Transverse colon (tissue), 4 donors: ENCODE measurements around the gene SLC3A2. TPM values are rescaled to one million over a fixed set of nuclear protein-coding genes. Genes with fewer than 3 reads are reported as not detected.

Source experiments
- DNase-seq: peaks from one replicate; pipeline ENCODE4 v3.0.0-alpha.2; 2019
- H3K27ac ChIP-seq, 4 donors: fragments of 200-600 bp; sonication (generic); 2 replicates each; pipeline ENCODE4 v1.5.1; 2016 to 2018; ENCODE audit warnings: inconsistent platforms in 4 of 4
- H3K27me3 ChIP-seq: fragments of 200-600 bp; sonication (generic); 2 replicates; pipeline ENCODE4 v1.5.1; 2017; ENCODE audit warnings: inconsistent platforms
- H3K36me3 ChIP-seq, 4 donors: fragments of 200-600 bp; sonication (generic); 2 replicates each; pipeline ENCODE4 v1.5.1; 2017 to 2019; ENCODE audit warnings: inconsistent platforms in 4 of 4
- H3K4me1 ChIP-seq, 4 donors: fragments of 200-600 bp; sonication (generic); 2 replicates each; pipeline ENCODE4 v1.5.1; 2017 to 2020; ENCODE audit warnings: inconsistent platforms in 4 of 4
- H3K4me3 ChIP-seq, 4 donors: fragments of 200-600 bp; sonication (generic); 1 replicate in 1 of 4; 2 replicates in 3 of 4; pipeline versions ENCODE4 v1.5.1 to v1.6.1; 2017 to 2019; ENCODE audit warnings: inconsistent platforms in 4 of 4
- H3K9me3 ChIP-seq, 2 donors: fragments of 200-600 bp; sonication (generic); 2 replicates each; pipeline ENCODE4 v1.5.1; 2017 to 2019; ENCODE audit warnings: inconsistent platforms in 2 of 2
- EP300 ChIP-seq: sonication (generic); formaldehyde crosslinking; IDR thresholded peaks from one replicate; pipeline ENCODE4 v1.6.1; 2017; ENCODE audit warnings: antibody characterized with exemption, low read depth
- POLR2A ChIP-seq: fragments of 450-650 bp; IDR thresholded peaks from one replicate; pipeline ENCODE4 v1.6.1; 2016; ENCODE audit warnings: antibody characterized with exemption, mild to moderate bottlenecking, moderate library complexity
- POLR2AphosphoS5 ChIP-seq, 3 donors: sonication (generic); formaldehyde crosslinking; IDR thresholded peaks; one replicate each; pipeline ENCODE4 v1.6.1; 2016; ENCODE audit warnings: antibody characterized with exemption in 3 of 3
- WGBS, 2 donors: methylation state at CpG; one replicate each; pipeline ENCODE4 v1.1.5; 2018; ENCODE audit warnings: low coverage in 1 of 2; 5-methylcytosine and 5-hydroxymethylcytosine counted together
- in situ Hi-C, 4 donors: fragments of 200-750 bp; cut with MboI; loops; one replicate each; pipeline versions ENCODE4 v1.15.0 to v1.15.1; 2017; ENCODE audit warnings: low sequenced_read_pairs in 3 of 4, low pct_ligation_motif_present in 1 of 4, low pct_unique_long_range_greater_than_20kb in 1 of 4
- intact Hi-C: fragments of 100-400 bp; cut with DNase I; formaldehyde crosslinking; loops from one replicate; pipeline ENCODE4 v1.15.1; 2023; ENCODE audit warnings: low total_unique reads
- total RNA-seq, 4 donors: library from RNA; depleted of rRNA; stranded (reverse); fragments of >200 nt; gene quantifications; one replicate each; pipeline ENCODE4 v1.1.0, GENCODE V29; 2016
- TF ChIP-seq, protein P1 (sequence below), 5 experiments: fragments of 200-600 bp in 3 of 5; fragments of 450-650 bp in 2 of 5; sonication (generic) in 3 of 5; IDR thresholded peaks; 1 replicate in 2 of 5; 2 replicates in 3 of 5; pipeline ENCODE4 v1.5.1; 2016 to 2017; ENCODE audit warnings: antibody characterized with exemption in 5 of 5, inconsistent platforms in 3 of 5, mild to moderate bottlenecking in 2 of 5, moderate library complexity in 1 of 5

SLC3A2 gene
- total RNA-seq, 4 donors from 2014 or later, result 32.4 to 163 (median 129) TPM

DNA sequence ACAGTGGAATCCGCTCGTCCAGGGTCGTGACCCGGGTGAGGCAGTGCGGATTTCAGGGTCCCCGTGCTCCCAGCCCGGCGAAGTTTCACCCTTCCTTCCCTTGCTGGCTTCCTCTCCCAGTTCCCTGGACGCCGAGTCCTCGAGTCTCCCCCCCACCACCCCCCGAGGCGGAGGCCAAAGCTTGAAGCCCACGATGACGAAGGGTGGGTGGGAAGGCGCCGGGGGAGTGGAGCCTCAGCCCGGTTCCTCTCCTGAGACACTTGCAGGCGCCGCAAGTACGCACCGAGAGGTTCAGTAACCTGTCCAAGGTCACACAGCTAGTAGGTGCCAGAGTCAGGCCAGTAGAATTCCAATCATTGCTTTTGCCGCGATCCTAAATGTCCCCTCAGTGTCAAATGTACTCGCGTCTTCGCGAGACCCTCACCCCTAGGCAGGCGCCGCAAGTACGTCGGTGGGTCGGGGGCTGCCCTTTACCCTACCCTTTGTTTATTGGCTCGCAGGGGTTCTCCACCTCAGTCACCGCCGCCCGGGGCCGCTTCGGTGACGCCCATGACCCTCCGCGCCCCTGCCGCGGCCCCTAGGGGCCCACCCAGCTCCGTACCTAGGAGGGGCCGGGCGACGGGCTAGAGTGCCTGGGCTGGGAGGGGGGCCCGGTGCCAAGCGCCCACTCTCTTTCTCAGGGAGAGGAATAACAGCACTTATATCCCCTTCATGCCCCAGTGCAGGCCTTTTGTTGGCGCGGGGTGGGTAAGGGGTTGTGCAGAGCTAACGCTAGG is 46.2 kb downstream of the SLC3A2 start:
- Histone ChIP-seq H3K36me3 (no peaks in the 10 kb centered on the region), H3K9me3 (no peaks in the 10 kb centered on the region), H3K27me3 (peaks cover 80% of the 10 kb centered on the region), H3K4me3 (peak overlapping the region in 1 of 4 donors; percentile 46), H3K27ac (no peak overlapping the region), H3K4me1 (peaks cover 5 to 28% (median 23%) of the 10 kb centered on the region in 4 donors)
- no peak for TF ChIP-seq POLR2AphosphoS5 (IDR thresholded peaks at IDR 0.05)
- TF ChIP-seq, protein P1, sequence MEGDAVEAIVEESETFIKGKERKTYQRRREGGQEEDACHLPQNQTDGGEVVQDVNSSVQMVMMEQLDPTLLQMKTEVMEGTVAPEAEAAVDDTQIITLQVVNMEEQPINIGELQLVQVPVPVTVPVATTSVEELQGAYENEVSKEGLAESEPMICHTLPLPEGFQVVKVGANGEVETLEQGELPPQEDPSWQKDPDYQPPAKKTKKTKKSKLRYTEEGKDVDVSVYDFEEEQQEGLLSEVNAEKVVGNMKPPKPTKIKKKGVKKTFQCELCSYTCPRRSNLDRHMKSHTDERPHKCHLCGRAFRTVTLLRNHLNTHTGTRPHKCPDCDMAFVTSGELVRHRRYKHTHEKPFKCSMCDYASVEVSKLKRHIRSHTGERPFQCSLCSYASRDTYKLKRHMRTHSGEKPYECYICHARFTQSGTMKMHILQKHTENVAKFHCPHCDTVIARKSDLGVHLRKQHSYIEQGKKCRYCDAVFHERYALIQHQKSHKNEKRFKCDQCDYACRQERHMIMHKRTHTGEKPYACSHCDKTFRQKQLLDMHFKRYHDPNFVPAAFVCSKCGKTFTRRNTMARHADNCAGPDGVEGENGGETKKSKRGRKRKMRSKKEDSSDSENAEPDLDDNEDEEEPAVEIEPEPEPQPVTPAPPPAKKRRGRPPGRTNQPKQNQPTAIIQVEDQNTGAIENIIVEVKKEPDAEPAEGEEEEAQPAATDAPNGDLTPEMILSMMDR (IDR thresholded peaks at IDR 0.05), result no peak
- TF ChIP-seq POLR2A, result no peak
- TF ChIP-seq EP300, result no peak
- in situ Hi-C loops (no loop called here), intact Hi-C loops (no loop called here)
- no peak for DNase-seq
- 21% methylated on average over 36 of the region's 53 CpGs; no CpG with 5 or more reads in 1 of the 2 donors for WGBS, 2 donors

DNA sequence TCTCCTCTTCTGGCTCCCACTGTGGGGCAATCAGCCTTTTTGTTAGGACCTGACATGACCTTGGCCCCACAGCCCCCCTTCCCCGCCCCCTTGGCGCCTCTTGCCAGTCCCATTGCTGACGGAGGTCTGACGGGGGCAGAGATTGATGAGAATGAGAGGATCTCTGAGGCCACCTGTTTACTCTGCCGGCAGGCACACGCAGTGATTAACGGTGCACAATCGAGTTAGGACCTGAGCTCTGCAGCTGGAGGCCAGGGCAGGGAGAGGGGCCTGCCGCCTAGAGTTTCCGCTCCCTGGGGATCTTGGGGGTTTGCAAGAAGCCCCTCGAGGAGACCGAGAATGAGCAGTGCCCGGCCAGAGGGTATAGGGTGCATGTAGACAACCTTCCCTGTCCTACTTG is 47.3 kb downstream of the SLC3A2 start:
- WGBS, 2 donors, result 40 to 59% methylated on average over 2 to 13 of the region's 13 CpGs
- H3K4me3 ChIP-seq, result no peak overlapping the region
- no peak for DNase-seq

DNA sequence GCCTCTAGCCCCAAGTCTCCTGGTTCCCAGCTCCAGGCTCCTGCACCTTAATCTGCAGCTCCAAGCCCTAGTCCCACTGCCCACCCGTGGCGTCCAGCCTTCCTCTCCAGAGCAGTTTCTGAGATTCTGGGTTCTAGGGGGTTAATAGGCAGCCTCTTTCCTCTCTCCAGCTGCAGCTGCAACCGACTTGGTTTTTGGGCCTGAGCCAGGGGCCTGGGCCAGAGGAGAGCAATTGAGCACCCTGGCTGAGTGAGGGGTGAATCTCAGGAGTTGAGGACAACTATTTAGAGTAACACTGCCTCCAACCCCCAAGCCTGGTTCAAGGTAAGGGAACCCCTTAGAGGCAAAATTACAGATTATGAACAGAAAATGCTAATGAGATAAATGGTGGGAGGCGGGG is 49.5 kb downstream of the SLC3A2 start:
- no peak for TF ChIP-seq EP300
- TF ChIP-seq POLR2AphosphoS5 (IDR thresholded peaks at IDR 0.05), result no peak
- TF ChIP-seq, protein P1 (IDR thresholded peaks at IDR 0.05), result no peak
- TF ChIP-seq POLR2A, result no peak
- intact Hi-C loops, result no loop called here
- Histone ChIP-seq H3K4me3 (no peak overlapping the region), H3K27ac (no peak overlapping the region), H3K9me3 (no peaks in the 10 kb centered on the region), H3K36me3 (no peaks in the 10 kb centered on the region), H3K4me1 (peaks cover 0 to 17% (median 12%) of the 10 kb centered on the region in 4 donors), H3K27me3 (peaks cover 47% of the 10 kb centered on the region)
- WGBS, 2 donors, result 71 to 76% methylated on average over 1 to 3 of the region's 4 CpGs
- in situ Hi-C loops, result no loop called here
- no peak for DNase-seq

More for the DNA sequence above, 47.3 kb downstream of the SLC3A2 start:
- Histone ChIP-seq H3K27me3 (peaks cover 69% of the 10 kb centered on the region), H3K9me3 (no peaks in the 10 kb centered on the region), H3K27ac (no peak overlapping the region), H3K36me3 (no peaks in the 10 kb centered on the region), H3K4me1 (peaks cover 5 to 28% (median 22%) of the 10 kb centered on the region in 4 donors)
- TF ChIP-seq, protein P1 (IDR thresholded peaks at IDR 0.05), result no peak
- TF ChIP-seq EP300 (no peak), POLR2A (no peak), POLR2AphosphoS5 (IDR thresholded peaks at IDR 0.05) (no peak)
- in situ Hi-C loops, result no loop called here
- intact Hi-C loops, result no loop called here

DNA sequence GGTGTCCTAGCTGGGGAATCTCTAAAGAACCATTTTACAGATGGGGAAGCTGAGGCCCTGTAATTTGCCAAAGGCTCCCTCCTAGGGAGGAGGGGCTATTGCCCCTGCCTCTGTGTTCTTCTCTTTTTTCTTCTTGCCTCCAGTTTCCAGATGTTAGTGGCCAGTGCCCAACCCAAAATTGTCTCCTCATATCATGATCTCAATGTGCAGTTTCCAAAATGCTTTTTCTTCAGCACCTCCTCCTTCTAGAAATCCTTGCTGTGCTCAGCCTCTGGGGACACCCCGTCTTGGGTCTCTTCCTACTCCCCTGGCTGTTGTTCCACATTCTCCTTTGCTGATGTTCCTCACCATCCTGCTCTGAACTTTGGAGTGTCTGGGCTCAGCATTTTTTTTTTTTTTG is 50.0 kb downstream of the SLC3A2 start:
- H3K9me3 ChIP-seq, result no peaks in the 10 kb centered on the region
- in situ Hi-C loops (no loop called here), intact Hi-C loops (no loop called here)
- 43 to 56% methylated on average over 1 of the region's 1 CpG for WGBS, 2 donors
- TF ChIP-seq, protein P1 (IDR thresholded peaks at IDR 0.05), result no peak
- TF ChIP-seq POLR2AphosphoS5 (IDR thresholded peaks at IDR 0.05) (no peak), EP300 (no peak), POLR2A (no peak)
- H3K27me3 ChIP-seq, result peaks cover 42% of the 10 kb centered on the region
- H3K4me1 ChIP-seq, result peaks cover 0 to 13% (median 10%) of the 10 kb centered on the region in 4 donors
- no peak for DNase-seq
- H3K36me3 ChIP-seq, result no peaks in the 10 kb centered on the region
- no peak overlapping the region for H3K4me3 ChIP-seq
- H3K27ac ChIP-seq, result no peak overlapping the region
